Raji (cell line): ENCODE measurements around the gene HDAC4.

Experiments
- POLR2A ChIP-seq: IDR thresholded peaks from 2 replicates; pipeline ENCODE4 v1.6.1; 2011; ENCODE audit warnings: low read depth, low read length, control low read depth; ENCODE audit not compliant: insufficient read depth

The HDAC4 gene

DNA sequence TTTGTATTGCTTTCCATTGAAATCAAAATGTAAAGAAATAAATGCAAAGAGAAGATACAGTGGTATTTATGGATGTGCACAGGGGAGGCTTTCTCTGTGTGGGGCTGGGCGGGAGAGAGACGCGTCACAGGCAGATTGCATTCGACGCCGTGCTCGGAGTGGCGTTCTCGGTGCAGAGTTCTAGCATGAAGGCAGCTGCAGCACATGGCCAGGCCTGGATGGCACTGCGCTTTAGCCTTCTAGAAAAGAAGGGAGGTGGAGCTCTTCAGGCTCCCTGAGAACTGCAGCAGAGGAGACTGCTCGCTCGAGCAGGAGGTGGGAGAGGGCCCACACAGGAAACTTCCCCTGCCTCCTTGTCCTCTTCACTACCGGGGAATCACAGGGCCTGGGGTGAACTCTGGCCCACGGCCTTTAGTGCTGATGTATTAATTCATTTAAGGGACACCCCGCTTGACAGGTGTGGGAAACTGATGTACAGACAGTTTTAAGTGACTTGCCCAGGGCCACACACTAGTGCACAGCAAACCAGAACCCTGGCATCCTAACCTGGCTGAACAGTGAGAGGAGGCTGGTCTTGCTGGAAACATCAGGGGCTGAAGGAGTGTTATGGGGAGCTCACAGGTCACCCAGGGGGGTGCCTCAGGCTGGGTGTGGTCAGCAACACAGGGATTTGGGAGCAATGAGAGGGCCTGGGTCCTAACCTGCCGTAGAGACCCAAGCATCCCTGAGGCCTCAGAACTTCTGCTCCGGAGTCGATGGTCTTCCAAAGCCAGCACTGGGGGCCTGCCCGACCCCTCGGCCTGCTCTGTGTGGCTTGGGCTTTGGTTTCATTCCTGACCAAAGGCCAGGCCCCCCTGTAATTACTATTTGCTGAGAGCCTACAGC, 199.9 kb downstream of the HDAC4 start:
- no peak for TF ChIP-seq POLR2A

DNA sequence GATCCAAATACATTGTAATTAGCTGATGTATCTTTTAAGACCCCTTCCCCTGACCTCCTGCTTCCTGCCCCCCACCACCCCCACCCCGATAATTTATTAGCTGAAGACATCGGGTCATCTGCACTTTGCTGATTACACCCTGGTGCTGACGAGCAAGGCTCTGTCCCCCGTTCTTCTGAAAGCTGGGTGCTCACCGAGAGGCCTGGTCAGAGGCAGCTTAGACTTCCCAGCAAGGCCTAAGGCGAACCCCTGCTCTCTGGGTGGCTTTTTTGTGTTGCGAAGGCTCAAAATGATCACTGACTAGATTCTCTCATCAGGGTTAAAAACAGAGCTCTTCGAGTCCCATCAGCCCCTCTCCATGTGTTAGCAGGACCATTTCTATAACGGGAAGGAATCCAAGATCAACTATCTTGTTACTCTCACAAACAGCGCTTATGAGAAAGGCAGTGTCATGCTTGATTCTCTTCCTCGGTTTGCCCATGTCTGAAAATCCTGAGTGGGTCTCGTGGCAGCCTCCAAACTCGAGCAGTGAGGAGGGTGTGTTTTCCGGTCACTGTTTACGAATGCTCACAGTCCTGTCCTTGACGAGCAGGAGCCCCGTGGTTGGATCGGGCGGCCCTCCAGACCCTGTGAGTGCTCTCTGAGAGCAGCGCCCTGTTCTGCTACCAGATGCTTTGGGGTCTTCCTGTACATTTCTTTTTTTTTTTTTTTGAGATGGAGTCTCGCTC, 201.6 kb downstream of the HDAC4 start:
- no peak for TF ChIP-seq POLR2A

DNA sequence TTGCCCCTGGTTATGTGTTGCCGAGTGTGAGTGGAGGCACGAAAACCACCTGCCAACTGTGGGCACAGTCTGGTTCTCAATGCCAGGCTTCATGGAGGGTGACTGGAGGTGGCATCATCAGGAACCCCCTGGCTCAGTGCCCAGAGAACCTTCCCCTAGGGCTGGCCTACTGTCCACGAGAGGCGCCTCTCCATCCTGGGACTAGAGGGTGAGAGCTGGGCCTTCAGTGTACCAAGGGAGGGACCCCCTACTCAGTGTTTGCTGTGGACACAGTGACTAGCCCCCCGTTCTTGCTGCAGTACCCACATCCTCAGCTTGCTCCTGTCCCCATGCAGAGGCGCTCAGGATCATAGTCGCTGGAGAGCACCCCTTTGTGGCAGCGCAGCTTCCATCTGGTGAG, 202.6 kb downstream of the HDAC4 start:
- TF ChIP-seq POLR2A = no peak

DNA sequence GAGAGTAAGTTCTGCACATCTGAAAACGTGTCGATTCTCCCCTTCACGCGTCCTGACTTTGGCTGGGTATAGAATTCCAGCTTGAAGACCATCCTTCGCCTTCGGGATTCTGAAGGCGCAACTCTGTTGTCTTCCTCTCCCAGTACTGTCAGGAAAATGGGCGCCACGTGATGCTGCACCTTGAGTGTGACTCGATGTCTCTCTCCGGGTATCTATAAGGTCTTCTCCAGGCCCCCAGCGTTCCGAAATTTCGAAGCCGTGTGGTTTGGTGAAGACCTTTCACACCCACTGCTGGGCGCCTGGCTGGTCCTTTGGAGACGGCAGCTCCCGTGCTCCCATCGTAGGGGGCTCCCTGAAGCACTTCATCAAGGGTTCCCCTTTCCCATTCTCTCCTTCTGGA, 203.7 kb downstream of the HDAC4 start:
- no peak for TF ChIP-seq POLR2A

DNA sequence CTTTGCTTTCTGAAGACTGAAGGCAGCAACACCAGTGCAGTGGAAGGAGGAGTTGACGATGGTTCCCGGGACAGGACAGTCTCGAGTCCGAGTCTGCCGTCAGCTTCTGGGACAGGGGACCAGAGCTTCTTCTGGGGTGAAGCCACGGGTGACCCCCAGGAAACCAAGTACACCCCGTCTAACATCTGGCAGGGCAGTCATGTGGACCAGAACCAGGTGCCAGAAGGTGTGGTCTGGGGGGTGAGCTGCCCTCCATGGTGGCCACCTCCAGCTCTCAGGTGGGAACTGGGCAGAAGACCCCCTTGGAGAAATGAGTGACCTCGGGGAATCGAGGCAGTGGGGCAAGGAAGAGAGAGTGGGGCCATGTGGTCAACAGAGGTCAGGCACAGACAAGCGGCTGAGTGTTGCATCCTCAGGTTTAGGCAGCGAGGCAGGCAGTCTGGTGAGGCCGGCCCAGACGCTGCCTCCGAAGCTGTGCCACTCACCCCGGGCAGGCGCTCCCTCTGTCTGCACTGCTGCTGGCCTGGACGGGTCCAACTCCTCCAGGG, 204.3 kb downstream of the HDAC4 start:
- no peak for TF ChIP-seq POLR2A

DNA sequence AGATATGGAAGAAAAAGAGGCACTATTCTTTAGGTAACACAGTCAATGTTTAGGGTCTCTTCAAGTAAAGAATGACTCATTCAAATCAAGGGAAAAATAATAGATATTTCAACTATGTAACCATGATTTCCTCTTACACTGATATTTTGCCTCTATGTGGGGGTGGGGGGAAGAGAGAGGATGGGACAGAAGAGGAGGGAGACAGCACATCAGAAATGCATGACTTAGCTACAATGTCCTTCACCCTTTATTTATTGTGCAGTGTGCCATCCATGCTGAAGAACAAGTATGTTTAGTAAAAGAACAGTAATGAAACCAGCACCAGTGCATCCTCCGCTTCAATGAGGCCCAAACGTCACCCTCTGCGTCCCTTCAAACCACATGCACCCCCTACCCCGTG, 204.8 kb downstream of the HDAC4 start:
- no peak for TF ChIP-seq POLR2A

DNA sequence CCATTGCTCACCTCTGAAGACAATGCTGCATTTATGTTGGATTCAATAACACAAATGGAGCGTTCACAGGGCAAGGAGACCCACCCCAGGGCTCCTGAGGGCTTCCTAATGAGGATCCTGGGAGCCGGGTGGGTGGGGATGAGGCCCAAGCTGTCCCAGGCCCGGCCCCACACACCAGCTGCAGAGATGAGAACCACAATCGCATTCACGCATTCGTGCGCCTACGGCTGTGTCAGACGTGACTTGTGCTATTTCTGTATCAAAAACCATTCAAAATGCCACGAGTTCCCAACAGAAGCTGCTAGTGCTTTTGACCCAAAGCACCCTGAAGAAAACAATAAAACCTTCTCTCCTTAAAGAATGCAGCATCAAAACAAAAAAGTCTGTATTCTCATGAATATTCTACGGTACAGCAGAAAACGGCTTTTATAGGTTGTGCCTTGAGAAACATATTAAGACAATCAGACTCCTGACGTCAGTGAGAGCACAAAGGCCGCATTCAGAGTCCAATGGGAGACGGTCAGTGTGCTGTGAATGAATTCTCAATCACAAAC, 205.4 kb downstream of the HDAC4 start:
- TF ChIP-seq POLR2A = no peak

DNA sequence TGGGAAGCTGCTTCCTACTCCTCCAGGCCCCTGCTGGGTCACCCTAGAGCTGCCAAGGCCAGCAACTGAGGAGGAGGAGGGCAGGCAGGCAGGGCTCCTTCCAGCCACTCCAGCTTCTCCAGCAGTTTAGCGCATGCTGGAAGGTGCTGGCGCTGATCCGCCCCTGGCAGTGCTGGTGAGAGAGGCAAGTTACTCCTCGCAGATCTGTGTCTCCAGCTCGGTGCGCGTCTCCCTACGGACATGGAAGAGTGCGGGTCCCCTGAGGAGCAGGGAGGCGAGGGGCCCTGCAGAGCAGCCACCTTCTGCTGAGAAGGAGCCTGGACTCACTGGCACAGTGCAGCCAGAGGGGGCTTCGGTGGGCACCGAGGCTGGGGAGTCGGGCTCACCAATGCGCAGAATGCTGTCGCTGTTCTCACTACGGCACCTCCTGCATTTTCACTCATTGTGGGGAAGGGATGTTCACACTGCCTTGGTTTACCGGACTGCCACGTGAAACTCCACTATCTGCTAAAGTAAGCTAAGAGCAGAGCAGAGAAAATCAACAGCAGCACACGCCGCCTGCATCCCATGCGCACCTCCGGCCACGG, 206.0 kb downstream of the HDAC4 start:
- TF ChIP-seq POLR2A = no peak

DNA sequence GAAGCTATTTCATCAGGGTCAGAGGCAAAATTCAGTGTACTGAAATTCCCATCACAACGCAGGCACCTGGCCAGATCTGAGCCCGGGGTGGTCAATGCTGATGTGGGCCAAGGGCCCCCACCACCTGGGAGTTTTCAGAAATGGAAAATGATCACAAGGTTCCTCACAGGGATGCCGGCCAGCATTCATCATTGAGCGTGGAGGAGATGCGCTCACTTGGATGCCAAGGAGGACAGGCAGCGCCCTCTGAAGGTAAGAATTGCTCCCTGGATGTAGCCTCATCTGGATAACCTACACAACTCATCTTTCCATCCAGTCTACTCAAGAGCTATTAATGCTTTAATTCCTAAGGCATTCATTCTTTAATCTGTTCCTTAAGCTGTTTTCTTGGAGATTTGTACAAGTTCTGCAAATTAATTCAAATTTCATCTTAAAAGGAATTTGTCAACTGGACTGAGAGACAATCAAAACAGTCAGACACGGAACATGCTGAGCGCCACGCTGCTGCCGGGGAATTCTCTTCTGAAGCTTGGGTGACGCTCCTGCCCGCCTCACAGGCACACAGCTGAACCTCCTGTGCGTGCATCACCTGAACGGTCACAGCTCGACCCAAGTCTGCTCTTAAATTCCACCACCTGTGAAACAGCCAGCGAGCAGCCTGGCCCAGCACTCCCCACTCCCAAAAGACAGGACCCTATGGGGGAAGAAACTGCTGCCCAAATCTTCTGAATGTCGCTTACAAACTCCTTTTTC, 206.7 kb downstream of the HDAC4 start:
- TF ChIP-seq POLR2A = no peak

DNA sequence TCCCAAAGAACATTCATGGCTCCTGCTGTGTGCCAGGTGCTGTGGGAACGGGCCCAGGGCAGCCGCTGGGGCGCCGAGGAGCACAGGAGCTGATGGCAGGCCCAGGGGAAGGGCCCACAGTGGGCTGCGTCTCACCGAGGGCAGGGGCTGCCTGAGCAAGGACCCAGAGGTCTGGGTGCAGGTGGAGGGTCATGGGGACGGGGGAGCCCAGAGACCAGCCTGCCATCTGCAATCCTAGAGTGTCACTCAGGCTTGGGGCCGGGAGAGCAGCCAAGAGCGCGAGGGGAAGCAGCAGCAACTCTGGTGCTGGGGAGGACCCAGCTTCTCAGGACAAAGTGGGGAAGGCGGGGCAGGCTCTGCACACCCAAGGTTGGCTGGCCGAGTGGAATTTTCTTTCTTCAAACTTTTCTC, 207.4 kb downstream of the HDAC4 start:
- TF ChIP-seq POLR2A = no peak

DNA sequence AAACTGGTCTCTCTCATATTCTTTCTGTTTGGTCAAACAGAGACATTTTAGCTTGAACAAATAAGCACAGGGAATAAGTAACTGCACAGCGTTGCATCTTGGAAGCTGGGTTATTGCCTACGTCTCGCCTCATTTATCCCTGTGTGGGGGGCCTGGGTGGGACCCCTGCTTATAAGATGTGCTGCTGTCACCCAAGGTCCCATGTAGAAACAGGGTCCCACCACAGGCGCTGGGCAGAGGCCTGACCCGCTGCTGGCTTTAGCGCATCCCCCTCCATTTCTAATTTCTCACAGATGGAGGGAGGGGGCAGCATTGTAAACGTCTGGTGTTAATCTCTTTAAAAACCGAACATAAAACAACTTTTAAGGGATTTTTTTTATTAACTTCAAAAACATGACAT, 207.8 kb downstream of the HDAC4 start:
- TF ChIP-seq POLR2A = no peak

DNA sequence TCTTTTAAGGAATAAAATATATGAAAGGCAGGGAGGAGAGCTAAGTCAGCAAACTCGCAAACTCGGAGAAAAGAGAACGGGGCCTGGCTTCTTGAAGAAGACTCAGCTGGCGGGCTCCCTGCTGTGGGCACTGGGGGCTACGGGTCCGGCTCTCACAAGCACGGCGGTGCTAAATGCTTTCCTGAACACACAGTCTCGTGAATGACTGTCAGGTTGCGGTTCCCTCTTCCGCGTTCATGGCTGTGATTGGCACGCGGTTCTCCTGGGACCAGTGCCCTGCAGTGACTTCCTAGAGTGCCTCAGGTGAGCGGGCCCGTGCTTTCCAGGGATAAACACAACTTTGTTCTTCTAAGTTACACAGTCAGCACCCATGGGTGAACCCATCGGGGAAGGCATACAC, 208.4 kb downstream of the HDAC4 start:
- no peak for TF ChIP-seq POLR2A

DNA sequence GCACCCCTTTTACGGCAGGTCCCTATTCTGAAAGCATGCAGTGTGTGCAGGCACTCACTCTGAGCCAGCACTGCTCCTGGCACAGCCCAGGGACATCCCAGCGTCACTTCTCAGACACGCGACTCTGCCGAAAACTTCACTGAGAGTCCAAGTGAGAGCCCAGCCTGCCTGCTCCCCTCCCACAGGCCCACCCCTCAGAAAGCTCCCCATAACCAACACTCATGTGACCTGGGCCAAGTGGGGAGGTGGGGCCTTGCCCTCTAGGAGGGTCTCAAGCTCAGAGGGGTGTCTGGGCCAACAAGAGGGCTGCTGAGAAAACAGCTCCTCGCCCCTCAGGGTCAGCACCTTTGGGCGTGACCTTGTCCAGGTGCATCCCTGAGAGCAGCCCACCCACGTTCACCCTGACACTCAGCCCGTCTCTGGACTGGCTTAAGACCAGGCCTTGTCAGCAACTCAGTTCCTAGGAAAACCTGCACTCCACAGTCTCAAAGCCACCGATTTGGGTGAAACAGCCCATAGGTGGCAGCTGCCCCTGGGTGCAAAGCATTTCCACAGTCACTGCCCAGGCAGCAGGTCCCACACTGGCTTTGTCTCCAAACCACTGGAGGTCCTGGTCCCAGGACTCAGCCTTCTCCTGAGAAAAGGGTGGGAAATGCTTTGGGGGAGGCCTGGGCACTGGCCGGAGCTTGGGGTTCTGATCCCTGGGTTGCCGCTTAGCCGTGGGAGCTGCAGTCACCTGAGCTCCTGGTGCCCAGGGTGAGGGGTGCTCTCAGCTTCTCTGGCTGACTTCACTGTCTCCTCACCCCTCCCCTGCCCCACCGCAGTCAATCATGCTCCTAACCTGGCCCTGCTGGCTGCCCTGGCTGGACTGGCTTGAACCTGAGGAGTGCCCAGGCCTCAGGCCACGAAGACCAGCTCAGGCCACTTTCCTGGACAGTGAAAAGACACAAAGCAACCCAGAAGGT, 209.6 kb downstream of the HDAC4 start:
- no peak for TF ChIP-seq POLR2A

DNA sequence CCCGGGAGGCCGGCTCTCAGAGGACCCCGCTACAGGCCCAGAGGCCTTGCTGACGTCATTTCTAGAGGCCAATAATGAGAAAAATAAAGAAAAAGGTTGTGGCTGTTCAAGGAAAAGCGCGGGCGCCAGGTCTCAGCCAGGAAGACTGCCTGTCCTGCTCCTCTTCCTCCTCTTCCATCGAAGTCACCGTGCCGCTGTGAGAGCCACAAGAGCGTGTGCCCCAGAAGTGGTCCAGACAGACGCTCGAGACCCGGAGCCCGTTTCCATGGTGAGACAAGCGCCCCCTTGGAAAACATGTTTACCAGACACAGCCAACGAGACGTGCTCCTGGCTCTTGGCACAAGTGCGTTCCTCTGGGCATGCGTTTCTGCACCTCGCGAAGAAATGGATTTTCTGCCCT, 210.5 kb downstream of the HDAC4 start:
- TF ChIP-seq POLR2A = no peak

DNA sequence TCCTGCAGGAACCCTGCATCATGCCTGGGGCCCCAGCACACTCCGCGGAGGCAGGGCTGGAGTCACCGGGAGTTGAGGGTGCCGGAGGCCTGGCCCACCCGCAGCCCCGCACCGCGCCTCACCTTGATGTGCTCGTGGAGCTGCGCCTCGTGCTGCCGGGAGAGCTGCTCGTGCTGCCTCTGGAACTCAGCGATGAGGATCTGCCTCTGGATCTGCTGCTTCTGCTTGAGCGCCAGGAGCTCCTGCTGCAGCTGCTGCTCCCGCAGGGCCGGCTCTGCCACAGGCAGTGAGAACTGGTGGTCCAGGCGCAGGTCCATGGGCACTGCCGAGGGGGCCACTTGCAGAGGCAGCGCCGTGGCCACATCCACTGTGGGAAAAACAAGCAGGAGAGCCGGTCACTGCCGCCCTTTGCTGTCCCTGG, 211.1 kb downstream of the HDAC4 start:
- TF ChIP-seq POLR2A = no peak
